Neural progenitor cell (in vitro differentiated cells): ENCODE data around the gene DCTN3. TPM values are rescaled to one million over a fixed set of nuclear protein-coding genes. Genes with fewer than 3 reads are reported as not detected.
A peak's percentile ranks its signal among the peaks of the same experiment; 100 is the strongest.
"Not testable (repeated sequence)": the region's sequence is repeated elsewhere in the genome, so short reads cannot be mapped to it uniquely, and the experiment has no call there.

Experiments
- DNase-seq: peaks from one replicate; pipeline ENCODE4 v3.0.0-alpha.2; 2016; ENCODE audit warnings: low spot score
- H2AFZ ChIP-seq: fragments of 200-600 bp; sonication (generic); replicated peaks from 2 replicates; pipeline ENCODE4 v1.6.1; 2016; ENCODE audit warnings: antibody characterized with exemption
- H3F3A ChIP-seq: fragments of 200-600 bp; sonication (generic); 2 replicates; pipeline ENCODE4 v1.6.1; 2016; ENCODE audit warnings: antibody characterized with exemption, low read depth
- H3K27ac ChIP-seq: fragments of 200-600 bp; sonication (generic); 2 replicates; pipeline ENCODE4 v1.5.1; 2016; ENCODE audit warnings: mild to moderate bottlenecking
- H3K27me3 ChIP-seq: fragments of 200-600 bp; sonication (generic); 2 replicates; pipeline ENCODE4 v1.6.1; 2016; ENCODE audit warnings: mild to moderate bottlenecking, moderate library complexity
- H3K36me3 ChIP-seq: fragments of 200-600 bp; sonication (generic); 2 replicates; pipeline ENCODE4 v1.5.1; 2016
- H3K4me1 ChIP-seq: fragments of 200-600 bp; sonication (generic); 2 replicates; pipeline ENCODE4 v1.6.1; 2016; ENCODE audit warnings: mixed run types
- H3K4me2 ChIP-seq: fragments of 200-600 bp; sonication (generic); 2 replicates; pipeline ENCODE4 v1.6.1; 2016
- H3K4me3 ChIP-seq: fragments of 200-600 bp; sonication (generic); 2 replicates; pipeline ENCODE4 v1.5.1; 2016
- H3K79me2 ChIP-seq: fragments of 200-600 bp; sonication (generic); 2 replicates; pipeline ENCODE4 v1.6.1; 2016; ENCODE audit warnings: low read depth
- H3K9ac ChIP-seq: fragments of 200-600 bp; sonication (generic); 2 replicates; pipeline ENCODE4 v1.6.1; 2016
- H3K9me3 ChIP-seq: fragments of 200-600 bp; sonication (generic); 2 replicates; pipeline ENCODE4 v1.5.1; 2016; ENCODE audit warnings: low read depth
- H4K20me1 ChIP-seq: fragments of 200-600 bp; sonication (generic); 2 replicates; pipeline ENCODE4 v1.6.1; 2016; ENCODE audit warnings: low read depth
- H3K27ac Mint-ChIP-seq: 3 replicates; pipeline ENCODE4 v1.8.0; 2021; ENCODE audit warnings: mixed read lengths
- H3K27me3 Mint-ChIP-seq: 2 replicates; pipeline ENCODE4 v1.8.0; 2022; ENCODE audit warnings: low read depth, mild to moderate bottlenecking, inconsistent platforms, moderate library complexity, mixed read lengths; ENCODE audit not compliant: insufficient read depth
- H3K36me3 Mint-ChIP-seq: 3 replicates; pipeline ENCODE4 v1.8.0; 2021; ENCODE audit warnings: mixed read lengths
- H3K4me1 Mint-ChIP-seq: 3 replicates; pipeline ENCODE4 v1.8.0; 2021; ENCODE audit warnings: mixed read lengths
- H3K4me3 Mint-ChIP-seq: 3 replicates; pipeline ENCODE4 v1.8.0; 2021; ENCODE audit warnings: mild to moderate bottlenecking, moderate library complexity, mixed read lengths
- H3K9me3 Mint-ChIP-seq: 3 replicates; pipeline ENCODE4 v1.8.0; 2020; ENCODE audit warnings: mixed read lengths
- EZH2 ChIP-seq: fragments of 200-600 bp; sonication (generic); IDR thresholded peaks from 2 replicates; pipeline ENCODE4 v1.6.1; 2017; ENCODE audit warnings: antibody characterized with exemption, mild to moderate bottlenecking, moderate library complexity
- EZH2phosphoT487 ChIP-seq: fragments of 200-600 bp; sonication (generic); IDR thresholded peaks from 2 replicates; pipeline ENCODE4 v1.6.1; 2017; ENCODE audit warnings: antibody characterized with exemption
- total RNA-seq: library from RNA; depleted of rRNA; stranded (reverse); fragments of >200 nt; gene quantifications from 2 replicates; pipeline ENCODE4 v1.2.3, GENCODE V29; 2015; ENCODE audit warnings: low replicate concordance
- TF ChIP-seq, protein P1 (sequence below): fragments of 200-600 bp; sonication (generic); IDR thresholded peaks from 2 replicates; pipeline ENCODE4 v1.5.1; 2017; ENCODE audit warnings: antibody characterized with exemption, mild to moderate bottlenecking

DCTN3 gene
- total RNA-seq, 1 donor from 2014 or later: 45.6 TPM

DNA sequence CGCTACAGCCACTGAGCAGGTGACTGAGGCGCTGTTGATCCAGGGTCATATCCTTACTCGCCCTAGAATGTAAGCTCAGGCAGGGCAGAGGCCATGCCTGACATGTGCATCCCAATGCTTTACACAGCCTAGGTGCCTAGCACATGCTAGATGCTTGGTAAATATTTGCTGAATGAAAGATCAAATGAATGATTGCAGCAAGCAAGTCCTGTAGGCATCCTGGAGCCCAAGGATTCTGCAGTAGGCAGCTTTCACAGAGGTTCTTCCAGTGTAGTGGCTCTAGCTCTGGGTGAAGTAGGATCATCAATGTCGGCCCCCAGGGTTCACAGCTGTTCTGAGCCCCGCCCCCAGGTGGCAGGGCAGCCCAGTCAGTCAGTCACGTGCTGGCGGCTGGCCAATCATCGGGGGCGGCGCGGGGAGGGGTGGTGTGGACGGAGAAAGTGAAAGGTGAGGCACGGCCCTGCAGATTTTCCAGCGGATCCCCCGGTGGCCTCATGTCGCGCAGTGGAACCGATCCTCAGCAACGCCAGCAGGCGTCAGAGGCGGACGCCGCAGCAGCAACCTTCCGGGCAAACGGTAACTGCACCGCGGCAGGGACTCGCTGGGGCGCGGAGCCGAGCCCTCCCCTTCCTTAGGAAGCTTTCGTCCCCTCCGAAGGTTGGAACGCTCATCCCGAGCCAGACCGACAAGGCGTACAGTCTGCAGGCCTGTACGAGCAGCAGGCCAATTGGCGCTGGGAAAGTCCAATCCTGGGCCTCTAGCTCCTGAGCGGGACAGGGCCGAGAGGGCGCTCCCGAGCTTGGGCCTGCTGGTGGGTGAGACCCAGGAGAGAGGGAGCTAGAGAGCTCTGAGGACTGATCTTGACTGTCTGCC lies 26.2 kb upstream of the DCTN3 start, which contains the start of gene GALT:
Gene GALT, plus strand, starts transcription at position 465 of the 873 bp plus-strand sequence. Its CDS starts 30 bp downstream, at position 495.
- peaks cover 25% of the 10 kb centered on the region for H3F3A ChIP-seq
- H3K4me1 Mint-ChIP-seq: peaks cover 36% of the 10 kb centered on the region
- H3K4me3 ChIP-seq: peak within 1 kb of the TSS; percentile 61
- no peak for TF ChIP-seq EZH2phosphoT487
- TF ChIP-seq, protein P1, sequence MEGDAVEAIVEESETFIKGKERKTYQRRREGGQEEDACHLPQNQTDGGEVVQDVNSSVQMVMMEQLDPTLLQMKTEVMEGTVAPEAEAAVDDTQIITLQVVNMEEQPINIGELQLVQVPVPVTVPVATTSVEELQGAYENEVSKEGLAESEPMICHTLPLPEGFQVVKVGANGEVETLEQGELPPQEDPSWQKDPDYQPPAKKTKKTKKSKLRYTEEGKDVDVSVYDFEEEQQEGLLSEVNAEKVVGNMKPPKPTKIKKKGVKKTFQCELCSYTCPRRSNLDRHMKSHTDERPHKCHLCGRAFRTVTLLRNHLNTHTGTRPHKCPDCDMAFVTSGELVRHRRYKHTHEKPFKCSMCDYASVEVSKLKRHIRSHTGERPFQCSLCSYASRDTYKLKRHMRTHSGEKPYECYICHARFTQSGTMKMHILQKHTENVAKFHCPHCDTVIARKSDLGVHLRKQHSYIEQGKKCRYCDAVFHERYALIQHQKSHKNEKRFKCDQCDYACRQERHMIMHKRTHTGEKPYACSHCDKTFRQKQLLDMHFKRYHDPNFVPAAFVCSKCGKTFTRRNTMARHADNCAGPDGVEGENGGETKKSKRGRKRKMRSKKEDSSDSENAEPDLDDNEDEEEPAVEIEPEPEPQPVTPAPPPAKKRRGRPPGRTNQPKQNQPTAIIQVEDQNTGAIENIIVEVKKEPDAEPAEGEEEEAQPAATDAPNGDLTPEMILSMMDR: peak; percentile 37
- H4K20me1 ChIP-seq: peaks cover 8% of the 10 kb centered on the region
- H3K4me3 Mint-ChIP-seq: peak within 1 kb of the TSS; percentile 93
- peaks cover 16% of the 10 kb centered on the region for H3K79me2 ChIP-seq
- H3K9ac ChIP-seq: peak within 1 kb of the TSS; percentile 36
- peak within 1 kb of the TSS; percentile 76 for H3K27ac Mint-ChIP-seq
- peak within 1 kb of the TSS; percentile 87 for H2AFZ ChIP-seq
- no peaks in the 10 kb centered on the region for H3K9me3 Mint-ChIP-seq
- peaks cover 7% of the 10 kb centered on the region for H3K27me3 Mint-ChIP-seq
- H3K36me3 Mint-ChIP-seq: peaks cover 13% of the 10 kb centered on the region
- H3K27ac ChIP-seq: peak within 1 kb of the TSS; percentile 81
- H3K4me1 ChIP-seq: peaks cover 18% of the 10 kb centered on the region
- DNase-seq: peak; percentile 95
- no peaks in the 10 kb centered on the region for H3K36me3 ChIP-seq
- no peaks in the 10 kb centered on the region for H3K9me3 ChIP-seq
- no peaks in the 10 kb centered on the region for H3K27me3 ChIP-seq
- peak within 1 kb of the TSS; percentile 97 for H3K4me2 ChIP-seq

DNA sequence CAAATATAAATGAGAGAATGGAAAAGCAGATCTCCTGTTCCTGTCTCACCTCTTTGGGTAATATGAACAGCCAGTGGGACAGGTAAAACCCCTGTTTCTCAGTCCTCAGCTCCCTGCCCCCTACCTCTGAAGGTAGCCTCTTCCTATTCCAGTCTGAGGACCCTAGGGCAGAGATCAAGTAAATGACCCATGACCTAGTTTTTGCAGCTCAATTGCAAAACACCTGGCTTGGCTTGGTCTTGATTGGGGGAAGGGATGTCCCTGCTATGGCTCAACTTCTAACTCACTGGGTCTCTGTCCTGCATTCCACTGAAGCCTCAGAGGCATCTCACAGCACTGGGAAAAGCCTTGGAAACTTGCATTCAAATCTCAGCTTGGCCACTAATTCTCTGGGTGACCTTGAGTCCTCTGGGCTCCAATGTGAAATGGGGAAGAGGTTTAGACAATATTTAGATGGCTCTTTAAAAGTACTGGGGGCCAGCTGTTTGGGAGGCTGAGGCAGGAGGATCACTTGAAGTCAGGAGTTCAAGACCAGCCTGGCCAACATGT lies 24.5 kb upstream of the DCTN3 start:
- H3K9ac ChIP-seq: no peak overlapping the region
- peaks cover 18% of the 10 kb centered on the region for H3F3A ChIP-seq
- TF ChIP-seq EZH2phosphoT487: no peak
- TF ChIP-seq, protein P1: no peak
- TF ChIP-seq EZH2: no peak
- H3K27me3 Mint-ChIP-seq: peaks cover 10% of the 10 kb centered on the region
- no peak overlapping the region for H3K4me2 ChIP-seq
- H3K4me3 Mint-ChIP-seq: peak overlapping the region; percentile 41
- no peaks in the 10 kb centered on the region for H3K36me3 ChIP-seq
- H3K9me3 Mint-ChIP-seq: no peaks in the 10 kb centered on the region
- H3K4me1 Mint-ChIP-seq: peaks cover 27% of the 10 kb centered on the region
- H3K79me2 ChIP-seq: peaks cover 16% of the 10 kb centered on the region
- H3K27ac ChIP-seq: no peak overlapping the region
- H3K4me3 ChIP-seq: no peak overlapping the region
- peak overlapping the region; percentile 27 for H3K27ac Mint-ChIP-seq
- H3K9me3 ChIP-seq: no peaks in the 10 kb centered on the region
- H2AFZ ChIP-seq: no peak overlapping the region
- H3K27me3 ChIP-seq: no peaks in the 10 kb centered on the region
- no peak for DNase-seq
- H4K20me1 ChIP-seq: peaks cover 8% of the 10 kb centered on the region
- H3K4me1 ChIP-seq: peaks cover 12% of the 10 kb centered on the region
- peaks cover 13% of the 10 kb centered on the region for H3K36me3 Mint-ChIP-seq

DNA sequence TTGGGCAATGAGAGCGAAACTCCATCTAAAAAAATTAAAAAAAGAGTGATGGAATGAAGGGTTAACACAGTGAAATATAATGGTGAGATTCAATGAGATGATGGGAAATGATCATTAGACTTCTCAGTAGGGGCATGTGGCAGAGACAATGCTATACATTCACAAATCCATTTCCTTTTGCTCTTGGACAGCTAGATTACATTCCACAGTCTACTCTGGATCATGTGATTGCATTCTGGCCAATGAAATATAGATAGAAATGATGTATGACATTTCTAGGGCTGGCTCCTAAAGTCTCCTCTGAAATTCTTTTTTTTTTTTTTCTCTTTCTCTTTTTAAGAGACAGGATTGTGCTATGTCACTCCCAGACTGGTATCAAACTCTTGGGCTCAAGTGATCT lies 22.4 kb upstream of the DCTN3 start:
- H3K27me3 Mint-ChIP-seq: peaks cover 5% of the 10 kb centered on the region
- H2AFZ ChIP-seq: no peak overlapping the region
- H3K9me3 ChIP-seq: no peaks in the 10 kb centered on the region
- peaks cover 27% of the 10 kb centered on the region for H3K4me1 Mint-ChIP-seq
- peaks cover 6% of the 10 kb centered on the region for H3K79me2 ChIP-seq
- no peak overlapping the region for H3K4me3 ChIP-seq
- TF ChIP-seq EZH2phosphoT487: no peak
- TF ChIP-seq EZH2: no peak
- TF ChIP-seq, protein P1: no peak
- H3K27ac Mint-ChIP-seq: peak overlapping the region; percentile 14
- H3K9me3 Mint-ChIP-seq: no peaks in the 10 kb centered on the region
- H3K4me2 ChIP-seq: no peak overlapping the region
- H3K36me3 ChIP-seq: no peaks in the 10 kb centered on the region
- H3K4me1 ChIP-seq: peaks cover 9% of the 10 kb centered on the region
- no peak for DNase-seq
- no peaks in the 10 kb centered on the region for H3K36me3 Mint-ChIP-seq
- H3K4me3 Mint-ChIP-seq: no peak overlapping the region
- H3F3A ChIP-seq: peaks cover 32% of the 10 kb centered on the region
- H4K20me1 ChIP-seq: peaks cover 8% of the 10 kb centered on the region
- no peaks in the 10 kb centered on the region for H3K27me3 ChIP-seq
- no peak overlapping the region for H3K27ac ChIP-seq
- no peak overlapping the region for H3K9ac ChIP-seq

DNA sequence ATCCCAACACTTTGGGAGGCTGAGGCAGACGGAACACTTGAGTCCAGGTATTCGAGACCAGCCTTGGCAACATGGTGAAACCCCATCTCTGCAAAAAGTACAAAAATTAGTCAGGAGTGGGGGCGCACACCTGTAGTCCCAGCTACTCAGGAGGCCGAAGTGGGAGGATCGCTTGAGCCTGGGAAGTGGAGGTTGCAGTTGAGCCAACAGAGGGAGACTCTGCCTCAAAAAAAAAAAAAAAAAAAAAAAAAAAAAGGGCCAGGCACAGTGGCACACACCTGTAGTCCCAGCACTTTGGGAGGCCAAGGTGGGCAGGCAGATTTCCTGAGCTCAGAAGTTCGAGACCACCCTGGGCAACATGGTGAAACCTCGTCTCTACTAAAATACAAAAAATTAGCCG lies 19.0 kb upstream of the DCTN3 start:
- not testable (repeated sequence) for H3K4me3 Mint-ChIP-seq, H3K9me3 ChIP-seq, H3K9ac ChIP-seq, H3K4me2 ChIP-seq, H3K27ac Mint-ChIP-seq, H3K27me3 ChIP-seq, H3K27ac ChIP-seq, H3K36me3 Mint-ChIP-seq, H3K9me3 Mint-ChIP-seq, H3K36me3 ChIP-seq, H3K4me3 ChIP-seq, H3K27me3 Mint-ChIP-seq, H2AFZ ChIP-seq, DNase-seq, H3K4me1 ChIP-seq
- Histone ChIP-seq H3K79me2 (peaks cover 15% of the 10 kb centered on the region), H3F3A (peaks cover 21% of the 10 kb centered on the region), H4K20me1 (peaks cover 13% of the 10 kb centered on the region)
- peaks cover 19% of the 10 kb centered on the region for H3K4me1 Mint-ChIP-seq
